Trophoblast cell (in vitro differentiated cells and primary cell): ENCODE measurements around the gene LTC4S.

Source experiments
- DNase-seq, 2 donors: peaks; one replicate each; pipeline ENCODE4 v3.0.0-alpha.2; 2016
- H2AFZ ChIP-seq: 2 replicates; pipeline ENCODE4 v1.6.1; 2013; ENCODE audit warnings: low read length, moderate library complexity, mild to moderate bottlenecking; ENCODE audit not compliant: insufficient read depth, poor library complexity
- H2AK5ac ChIP-seq: 2 replicates; pipeline ENCODE4 v1.6.1; 2013; ENCODE audit warnings: mild to moderate bottlenecking, low read length
- H2BK120ac ChIP-seq: 2 replicates; pipeline ENCODE4 v1.6.1; 2013; ENCODE audit warnings: low read length, mild to moderate bottlenecking, moderate library complexity; ENCODE audit not compliant: insufficient read depth, poor library complexity
- H2BK12ac ChIP-seq: 2 replicates; pipeline ENCODE4 v1.6.1; 2013; ENCODE audit warnings: mild to moderate bottlenecking, low read length, moderate library complexity
- H2BK5ac ChIP-seq: 2 replicates; pipeline ENCODE4 v1.6.1; 2013; ENCODE audit warnings: low read length, low read depth, moderate library complexity, mild to moderate bottlenecking; ENCODE audit not compliant: poor library complexity
- H3K14ac ChIP-seq: 2 replicates; pipeline ENCODE4 v1.6.1; 2013; ENCODE audit warnings: mild to moderate bottlenecking, low read length
- H3K18ac ChIP-seq: 2 replicates; pipeline ENCODE4 v1.6.1; 2013; ENCODE audit warnings: mild to moderate bottlenecking, low read length
- H3K23ac ChIP-seq: 2 replicates; pipeline ENCODE4 v1.6.1; 2013; ENCODE audit warnings: low read length
- H3K27ac ChIP-seq: 2 replicates; pipeline ENCODE4 v1.5.1; 2013; ENCODE audit warnings: low read depth, mild to moderate bottlenecking, inconsistent platforms, low read length, moderate library complexity
- H3K27me3 ChIP-seq: 2 replicates; pipeline ENCODE4 v1.6.1; 2013; ENCODE audit warnings: inconsistent platforms, mild to moderate bottlenecking, low read length, moderate library complexity; ENCODE audit not compliant: insufficient read depth
- H3K36me3 ChIP-seq, 2 experiments: 1 replicate in 1 of 2; 2 replicates in 1 of 2; pipeline ENCODE4 v1.6.1; 2013; ENCODE audit warnings: low read length in 2 of 2, mild to moderate bottlenecking in 2 of 2, moderate library complexity in 1 of 2; ENCODE audit not compliant: insufficient read depth in 2 of 2, control insufficient read depth in 1 of 2
- H3K4ac ChIP-seq: 2 replicates; pipeline ENCODE4 v1.6.1; 2013; ENCODE audit warnings: low read depth, mild to moderate bottlenecking, low read length, moderate library complexity
- H3K4me1 ChIP-seq, 2 experiments: 1 replicate in 1 of 2; 2 replicates in 1 of 2; pipeline ENCODE4 v1.6.1; 2013; ENCODE audit warnings: low read length in 2 of 2, mild to moderate bottlenecking in 2 of 2, moderate library complexity in 1 of 2; ENCODE audit not compliant: insufficient read depth in 2 of 2, control insufficient read depth in 1 of 2
- H3K4me2 ChIP-seq: 2 replicates; pipeline ENCODE4 v1.6.1; 2013; ENCODE audit warnings: inconsistent platforms, mild to moderate bottlenecking, low read length, moderate library complexity
- H3K4me3 ChIP-seq: 2 replicates; pipeline ENCODE4 v1.5.1; 2013; ENCODE audit warnings: mild to moderate bottlenecking, low read depth, low read length, inconsistent platforms
- H3K79me1 ChIP-seq: one replicate; pipeline ENCODE4 v1.6.1; 2013; ENCODE audit warnings: low read length
- H3K79me2 ChIP-seq: 2 replicates; pipeline ENCODE4 v1.6.1; 2013; ENCODE audit warnings: low read length, mild to moderate bottlenecking; ENCODE audit not compliant: control insufficient read depth, insufficient read depth, poor library complexity
- H3K9ac ChIP-seq: 2 replicates; pipeline ENCODE4 v1.6.1; 2013; ENCODE audit warnings: mild to moderate bottlenecking, low read length
- H3K9me3 ChIP-seq: 2 replicates; pipeline ENCODE4 v1.6.1; 2013; ENCODE audit warnings: low read depth, mild to moderate bottlenecking, control low read depth, inconsistent platforms, low read length; ENCODE audit not compliant: insufficient read depth
- H4K12ac ChIP-seq: 2 replicates; pipeline ENCODE4 v1.6.1; 2013; ENCODE audit warnings: low read depth, mild to moderate bottlenecking, low read length, moderate library complexity
- H4K8ac ChIP-seq: 2 replicates; pipeline ENCODE4 v1.6.1; 2013; ENCODE audit warnings: low read depth, mild to moderate bottlenecking, low read length, moderate library complexity
- H4K91ac ChIP-seq: one replicate; pipeline ENCODE4 v1.6.1; 2013; ENCODE audit warnings: low read depth, mild to moderate bottlenecking, low read length, moderate library complexity
- WGBS: extraction: QIAGEN DNeasy Blood & Tissue Kit; methylation state at CpG from one replicate; pipeline ENCODE4 v1.1.7; 2013; ENCODE audit warnings: missing lambda C conversion rate; ENCODE audit not compliant: insufficient read length, insufficient coverage; ENCODE audit errors: extremely low coverage; 5-methylcytosine and 5-hydroxymethylcytosine counted together

LTC4S gene

GRCh38 chr5:179767496-179768100 is 26.2 kb upstream of the LTC4S start:
- H4K91ac ChIP-seq = no peak overlapping the region
- no peak overlapping the region for H3K4ac ChIP-seq
- H2AK5ac ChIP-seq = no peak overlapping the region
- no peak overlapping the region for H3K23ac ChIP-seq
- no peak overlapping the region for H2BK12ac ChIP-seq
- H3K18ac ChIP-seq = no peak overlapping the region
- no peak overlapping the region for H2BK120ac ChIP-seq
- no peaks in the 10 kb centered on the region for H3K9me3 ChIP-seq
- no peak overlapping the region for H4K8ac ChIP-seq
- H3K36me3 ChIP-seq = peaks cover 32 to 44% of the 10 kb centered on the region in 2 experiments
- no peak overlapping the region for H2AFZ ChIP-seq
- no peak overlapping the region for H3K9ac ChIP-seq
- peaks cover 18% of the 10 kb centered on the region for H3K79me1 ChIP-seq
- H3K14ac ChIP-seq = no peak overlapping the region
- WGBS = no CpG with 5 or more reads among the region's 9 CpGs
- H4K12ac ChIP-seq = no peak overlapping the region
- no peak overlapping the region for H3K27ac ChIP-seq
- no peaks in the 10 kb centered on the region for H3K27me3 ChIP-seq
- H2BK5ac ChIP-seq = no peak overlapping the region
- H3K4me3 ChIP-seq = no peak overlapping the region
- peaks cover 8% of the 10 kb centered on the region for H3K79me2 ChIP-seq
- peaks cover 20 to 31% of the 10 kb centered on the region in 2 experiments for H3K4me1 ChIP-seq
- no peak for DNase-seq
- H3K4me2 ChIP-seq = peak overlapping the region; percentile 28

DNA sequence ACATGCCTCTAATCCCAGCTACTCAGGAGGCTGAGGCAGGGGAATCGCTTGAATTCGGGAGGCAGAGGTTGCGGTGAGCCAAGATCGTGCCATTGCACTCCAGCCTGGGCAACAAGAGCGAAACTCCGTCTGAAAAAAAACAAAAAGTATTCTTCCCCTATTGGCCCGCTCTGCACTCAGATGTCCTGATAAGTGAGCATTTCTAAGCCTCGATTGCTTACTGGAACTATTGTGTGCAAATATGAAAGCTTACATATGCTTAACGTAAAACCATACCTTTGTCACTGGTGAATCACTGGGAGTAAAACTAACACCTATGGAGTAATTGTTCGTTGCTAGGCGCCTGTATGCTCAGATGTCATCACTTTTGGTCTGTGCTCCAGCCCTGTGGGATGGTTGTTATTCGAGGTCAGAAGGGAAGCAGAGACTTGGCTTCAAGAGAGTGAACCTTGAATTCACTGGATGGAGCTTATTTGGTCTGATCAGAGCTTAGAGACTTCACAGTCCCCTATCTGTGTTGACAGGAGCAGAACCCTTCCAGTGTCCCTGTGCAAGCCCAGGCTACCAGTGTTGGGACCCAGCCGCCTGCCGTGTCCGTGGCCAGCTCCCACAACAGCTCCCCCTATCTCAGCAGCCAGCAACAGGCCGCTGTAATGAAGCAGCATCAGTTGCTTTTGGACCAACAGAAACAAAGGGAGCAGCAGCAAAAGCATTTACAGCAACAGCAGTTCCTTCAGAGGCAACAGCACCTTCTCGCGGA is 25.3 kb upstream of the LTC4S start:
- no peak overlapping the region for H4K91ac ChIP-seq
- H2AK5ac ChIP-seq = no peak overlapping the region
- H3K27me3 ChIP-seq = no peaks in the 10 kb centered on the region
- H3K27ac ChIP-seq = no peak overlapping the region
- H3K4me1 ChIP-seq = peaks cover 19 to 29% of the 10 kb centered on the region in 2 experiments
- no peak overlapping the region for H3K14ac ChIP-seq
- H3K18ac ChIP-seq = no peak overlapping the region
- no peak overlapping the region for H3K23ac ChIP-seq
- H2BK120ac ChIP-seq = no peak overlapping the region
- no peak overlapping the region for H3K9ac ChIP-seq
- H2BK12ac ChIP-seq = no peak overlapping the region
- no peak overlapping the region for H2BK5ac ChIP-seq
- no peak overlapping the region for H3K4me3 ChIP-seq
- no CpG with 5 or more reads among the region's 18 CpGs for WGBS
- H3K4ac ChIP-seq = no peak overlapping the region
- no peak overlapping the region for H3K4me2 ChIP-seq
- peaks cover 8% of the 10 kb centered on the region for H3K79me2 ChIP-seq
- H3K9me3 ChIP-seq = no peaks in the 10 kb centered on the region
- no peak overlapping the region for H2AFZ ChIP-seq
- no peak overlapping the region for H4K8ac ChIP-seq
- H3K36me3 ChIP-seq = peaks cover 41 to 52% of the 10 kb centered on the region in 2 experiments
- peaks cover 17% of the 10 kb centered on the region for H3K79me1 ChIP-seq
- H4K12ac ChIP-seq = no peak overlapping the region
- DNase-seq = peak; percentile 70 to 84

GRCh38 chr5:179769271-179769670 is 24.5 kb upstream of the LTC4S start:
- peaks cover 13% of the 10 kb centered on the region for H3K79me1 ChIP-seq
- DNase-seq = no peak
- H2BK120ac ChIP-seq = no peak overlapping the region
- H2AFZ ChIP-seq = no peak overlapping the region
- no peak overlapping the region for H3K27ac ChIP-seq
- no peak overlapping the region for H2BK12ac ChIP-seq
- H3K36me3 ChIP-seq = peaks cover 49 to 60% of the 10 kb centered on the region in 2 experiments
- no peak overlapping the region for H3K9ac ChIP-seq
- H4K12ac ChIP-seq = no peak overlapping the region
- H3K27me3 ChIP-seq = no peaks in the 10 kb centered on the region
- no CpG with 5 or more reads among the region's 6 CpGs for WGBS
- H3K4me1 ChIP-seq = peaks cover 13 to 23% of the 10 kb centered on the region in 2 experiments
- no peak overlapping the region for H3K14ac ChIP-seq
- H2BK5ac ChIP-seq = no peak overlapping the region
- H2AK5ac ChIP-seq = no peak overlapping the region
- H3K23ac ChIP-seq = no peak overlapping the region
- H4K8ac ChIP-seq = no peak overlapping the region
- H3K4me2 ChIP-seq = no peak overlapping the region
- H3K4me3 ChIP-seq = no peak overlapping the region
- H4K91ac ChIP-seq = no peak overlapping the region
- H3K9me3 ChIP-seq = no peaks in the 10 kb centered on the region
- peaks cover 5% of the 10 kb centered on the region for H3K79me2 ChIP-seq
- no peak overlapping the region for H3K18ac ChIP-seq
- no peak overlapping the region for H3K4ac ChIP-seq

- Histone ChIP-seq H3K27ac (no peak overlapping the region), H3K4me2 (no peak overlapping the region), H2AK5ac (no peak overlapping the region), H3K79me1 (peaks cover 13% of the 10 kb centered on the region), H3K18ac (no peak overlapping the region), H2BK120ac (no peak overlapping the region), H4K8ac (no peak overlapping the region), H3K4me1 (peaks cover 13 to 21% of the 10 kb centered on the region in 2 experiments), H3K27me3 (no peaks in the 10 kb centered on the region), H3K9me3 (no peaks in the 10 kb centered on the region), H3K79me2 (peaks cover 5% of the 10 kb centered on the region), H2AFZ (no peak overlapping the region), H3K14ac (no peak overlapping the region), H4K12ac (no peak overlapping the region), H2BK12ac (no peak overlapping the region), H3K4me3 (no peak overlapping the region), H3K4ac (no peak overlapping the region), H3K36me3 (peaks cover 53 to 65% of the 10 kb centered on the region in 2 experiments), H4K91ac (no peak overlapping the region), H2BK5ac (no peak overlapping the region), H3K9ac (no peak overlapping the region), H3K23ac (no peak overlapping the region)
- no peak for DNase-seq
- no CpG with 5 or more reads among the region's 5 CpGs for WGBS
These were observed 24.0 kb upstream of the LTC4S start for GRCh38 chr5:179769796-179770195.
